Germinal center (tissue), 1 donor: Measurements from ENCODE around the gene JAGN1.
"Not testable (repeated sequence)": the region's sequence is repeated elsewhere in the genome, so short reads cannot be mapped to it uniquely, and the experiment has no call there.

Source experiments
- DNase-seq: peaks from one replicate; pipeline ENCODE4 v3.0.0; 2012; ENCODE audit warnings: mixed read lengths, low spot score

JAGN1 gene

GRCh38 chr3:9918261-9919038 is 28.0 kb downstream of the JAGN1 start:
- no peak for DNase-seq

DNA sequence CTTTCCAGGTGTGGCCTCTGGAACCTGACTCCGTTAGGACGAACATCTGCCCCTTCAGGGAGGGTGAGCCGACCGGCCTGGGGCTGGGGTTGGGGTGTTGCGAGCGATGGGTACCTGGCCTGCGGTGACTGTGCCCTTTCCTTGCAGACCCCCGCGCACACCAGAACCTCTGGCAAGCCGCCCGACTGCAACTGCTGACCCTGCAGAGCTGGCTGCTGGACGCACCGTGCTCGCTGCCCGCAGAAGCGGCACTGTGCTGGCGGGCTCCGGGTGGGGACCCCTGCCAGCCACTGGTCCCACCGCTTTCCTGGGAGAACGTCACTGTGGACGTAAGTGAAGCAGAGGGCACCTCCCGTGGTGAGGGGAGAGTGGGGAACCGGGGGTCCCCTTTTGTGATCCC is 37.7 kb downstream of the JAGN1 start:
- DNase-seq, result no peak

GRCh38 chr3:9930804-9931418 is 40.5 kb downstream of the JAGN1 start:
- no peak for DNase-seq

DNA sequence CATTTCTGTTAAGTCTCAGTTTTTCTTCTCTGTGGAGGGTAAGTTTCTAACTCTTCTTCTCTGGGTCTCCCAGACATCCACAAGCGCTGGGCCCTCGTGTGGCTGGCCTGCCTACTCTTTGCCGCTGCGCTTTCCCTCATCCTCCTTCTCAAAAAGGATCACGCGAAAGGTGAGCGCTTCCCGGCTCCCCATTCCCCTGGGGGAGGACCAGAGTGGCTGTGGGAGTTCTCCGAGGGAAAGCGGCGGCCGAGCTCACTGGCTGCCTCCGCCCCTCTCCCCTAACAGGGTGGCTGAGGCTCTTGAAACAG is 42.1 kb downstream of the JAGN1 start:
- no peak for DNase-seq

DNA sequence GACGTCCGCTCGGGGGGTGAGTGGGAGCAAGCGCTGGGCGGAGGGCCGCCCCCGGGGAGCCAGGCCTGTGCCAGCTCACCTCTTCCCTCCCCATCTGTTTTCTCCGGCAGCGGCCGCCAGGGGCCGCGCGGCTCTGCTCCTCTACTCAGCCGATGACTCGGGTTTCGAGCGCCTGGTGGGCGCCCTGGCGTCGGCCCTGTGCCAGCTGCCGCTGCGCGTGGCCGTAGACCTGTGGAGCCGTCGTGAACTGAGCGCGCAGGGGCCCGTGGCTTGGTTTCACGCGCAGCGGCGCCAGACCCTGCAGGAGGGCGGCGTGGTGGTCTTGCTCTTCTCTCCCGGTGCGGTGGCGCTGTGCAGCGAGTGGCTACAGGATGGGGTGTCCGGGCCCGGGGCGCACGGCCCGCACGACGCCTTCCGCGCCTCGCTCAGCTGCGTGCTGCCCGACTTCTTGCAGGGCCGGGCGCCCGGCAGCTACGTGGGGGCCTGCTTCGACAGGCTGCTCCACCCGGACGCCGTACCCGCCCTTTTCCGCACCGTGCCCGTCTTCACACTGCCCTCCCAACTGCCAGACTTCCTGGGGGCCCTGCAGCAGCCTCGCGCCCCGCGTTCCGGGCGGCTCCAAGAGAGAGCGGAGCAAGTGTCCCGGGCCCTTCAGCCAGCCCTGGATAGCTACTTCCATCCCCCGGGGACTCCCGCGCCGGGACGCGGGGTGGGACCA is 42.6 kb downstream of the JAGN1 start:
- DNase-seq, result peak; percentile 81

DNA sequence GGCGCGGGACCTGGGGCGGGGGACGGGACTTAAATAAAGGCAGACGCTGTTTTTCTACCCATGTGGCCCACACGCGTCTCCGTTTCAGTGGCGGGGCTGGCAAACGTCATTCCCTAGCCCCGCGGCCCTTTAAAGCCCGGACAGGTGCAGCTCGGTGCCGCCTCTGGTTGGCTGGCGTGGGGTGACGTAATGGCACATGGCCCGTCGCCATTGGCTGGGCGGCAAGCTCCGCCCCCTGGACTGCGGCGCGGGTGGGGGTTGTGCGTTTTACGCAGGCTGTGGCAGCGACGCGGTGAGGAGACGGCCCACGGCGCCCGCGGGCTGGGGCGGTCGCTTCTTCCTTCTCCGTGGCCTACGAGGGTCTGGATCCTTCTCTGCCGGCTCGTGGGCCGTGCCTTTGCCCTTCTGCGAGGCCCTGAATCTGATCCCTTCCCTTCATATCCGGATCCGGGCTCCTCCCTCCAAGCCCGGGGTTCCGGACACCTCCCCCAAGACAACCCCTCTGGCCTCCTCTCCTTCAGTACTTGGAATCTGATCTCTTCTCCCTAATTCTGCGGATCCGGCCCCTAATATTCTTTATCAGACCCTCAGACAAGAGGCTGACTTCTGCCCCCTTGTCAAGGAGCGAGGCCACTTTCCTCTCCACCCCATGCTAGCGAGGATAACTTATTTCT is 43.3 kb downstream of the JAGN1 start, which contains the start of gene CRELD1:
Gene CRELD1, plus strand, starts transcription at position 274 of the 674 bp plus-strand sequence. CDS start 605 bp downstream, outside the sequence.
- peak; percentile 94 for DNase-seq

DNA sequence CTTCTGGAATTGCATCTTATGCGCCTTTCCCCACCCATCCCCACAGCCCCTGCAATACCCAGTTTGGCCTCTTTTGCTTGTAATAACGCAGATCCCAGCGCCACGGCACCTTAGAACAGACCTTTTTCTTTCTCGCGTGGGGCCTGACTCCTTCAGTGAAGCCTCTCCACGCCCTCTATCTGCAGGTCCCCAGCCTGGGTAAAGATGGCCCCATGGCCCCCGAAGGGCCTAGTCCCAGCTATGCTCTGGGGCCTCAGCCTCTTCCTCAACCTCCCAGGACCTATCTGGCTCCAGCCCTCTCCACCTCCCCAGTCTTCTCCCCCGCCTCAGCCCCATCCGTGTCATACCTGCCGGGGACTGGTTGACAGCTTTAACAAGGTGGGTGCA is 43.8 kb downstream of the JAGN1 start:
- DNase-seq, result no peak

DNA sequence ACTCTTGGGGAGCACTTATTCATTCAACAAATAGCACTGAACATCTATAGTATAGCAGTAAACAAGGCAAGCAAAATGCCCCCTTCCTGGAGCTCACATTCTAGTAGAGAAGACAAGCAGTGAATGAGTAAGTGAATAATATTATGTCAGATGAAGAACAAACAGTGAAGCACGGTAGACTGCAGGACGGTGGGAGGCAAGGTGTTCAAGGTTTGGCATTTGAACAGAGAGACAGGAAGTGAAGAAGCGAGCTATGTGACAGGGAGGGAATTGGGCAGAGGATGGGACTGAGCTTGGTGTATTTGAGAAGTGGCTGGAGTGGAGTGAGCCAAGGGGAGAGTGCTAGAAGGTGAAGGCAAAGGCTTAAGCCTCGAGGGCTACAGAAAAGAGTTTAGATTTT is 44.6 kb downstream of the JAGN1 start:
- DNase-seq, result no peak

GRCh38 chr3:9935966-9936510 is 45.6 kb downstream of the JAGN1 start:
- no peak for DNase-seq

- DNase-seq, result no peak
Observed at GRCh38 chr3:9937486-9938238, 47.3 kb downstream of the JAGN1 start.

DNA sequence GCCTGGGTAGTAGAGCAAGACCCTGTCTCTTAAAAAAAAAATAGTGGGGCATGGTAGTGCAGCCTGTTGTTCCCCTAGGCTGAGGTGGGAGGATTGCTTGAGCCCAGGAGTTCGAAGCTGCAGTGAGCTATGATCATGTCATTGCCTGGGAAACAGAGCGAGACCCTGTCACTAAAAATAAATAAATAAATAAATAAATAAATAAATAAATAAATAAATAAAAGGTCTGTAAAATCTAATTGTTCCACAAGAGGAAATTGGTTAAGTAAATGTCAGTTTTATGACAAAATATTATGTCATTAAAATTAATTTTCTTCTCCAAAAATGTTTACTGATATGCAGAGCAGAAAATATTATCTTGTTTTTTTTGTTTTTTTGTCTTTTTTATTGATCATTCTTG is 48.6 kb downstream of the JAGN1 start:
- no peak for DNase-seq

GRCh38 chr3:9939906-9940305 is 49.5 kb downstream of the JAGN1 start:
- DNase-seq, result not testable (repeated sequence)

DNA sequence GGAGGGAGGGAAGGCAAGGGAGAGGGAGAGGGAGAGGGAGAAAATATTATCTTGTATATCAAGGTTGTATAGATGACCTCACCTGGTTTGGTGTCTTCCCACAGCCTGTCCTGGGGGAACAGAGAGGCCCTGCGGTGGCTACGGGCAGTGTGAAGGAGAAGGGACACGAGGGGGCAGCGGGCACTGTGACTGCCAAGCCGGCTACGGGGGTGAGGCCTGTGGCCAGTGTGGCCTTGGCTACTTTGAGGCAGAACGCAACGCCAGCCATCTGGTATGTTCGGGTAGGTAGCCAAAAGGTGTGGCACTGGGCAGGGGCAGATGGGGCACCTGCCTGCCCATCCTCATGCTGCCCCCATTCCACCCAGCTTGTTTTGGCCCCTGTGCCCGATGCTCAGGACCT is 50.3 kb downstream of the JAGN1 start:
- DNase-seq, result no peak

- DNase-seq, result no peak
Observed at GRCh38 chr3:9942164-9942563, 51.8 kb downstream of the JAGN1 start.

DNA sequence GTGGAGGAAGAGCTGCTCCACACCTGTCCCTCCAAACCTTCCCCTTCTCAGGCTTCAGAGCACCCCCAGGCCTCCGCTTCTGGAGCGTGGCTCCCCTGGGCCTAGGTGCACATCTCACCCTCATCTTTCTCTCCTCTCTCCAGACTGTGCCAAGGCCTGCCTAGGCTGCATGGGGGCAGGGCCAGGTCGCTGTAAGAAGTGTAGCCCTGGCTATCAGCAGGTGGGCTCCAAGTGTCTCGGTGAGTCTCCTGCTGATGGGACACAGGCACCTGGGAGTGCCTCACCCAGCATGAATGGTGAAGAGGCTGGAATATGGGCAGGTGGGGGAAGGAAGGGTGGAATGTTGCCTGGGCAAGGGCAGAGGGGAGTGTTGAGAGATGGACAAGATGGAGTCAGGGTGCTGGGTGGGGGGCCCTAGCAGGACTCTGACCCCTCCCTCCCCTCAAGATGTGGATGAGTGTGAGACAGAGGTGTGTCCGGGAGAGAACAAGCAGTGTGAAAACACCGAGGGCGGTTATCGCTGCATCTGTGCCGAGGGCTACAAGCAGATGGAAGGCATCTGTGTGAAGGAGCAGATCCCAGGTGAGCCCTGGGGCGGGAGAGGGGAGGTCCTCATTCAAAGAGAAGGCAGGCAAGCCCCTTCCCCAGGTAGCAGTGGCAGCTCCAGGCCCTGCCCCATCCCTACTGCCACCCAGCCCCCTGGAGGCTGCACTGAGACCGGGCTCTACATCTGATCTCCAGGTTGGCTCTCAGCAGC is 52.7 kb downstream of the JAGN1 start:
- DNase-seq, result no peak
